Measurements from ENCODE around the gene RBSN.

Gene RBSN

GRCh38 chr3:15097891-15098290, 1.1 kb downstream of the RBSN start:
- no peak for DNase-seq

- DNase-seq: no peak
Observed at GRCh38 chr3:15096046-15096445, 2.9 kb downstream of the RBSN start.

GRCh38 chr3:15094187-15094875, 4.6 kb downstream of the RBSN start:
- no peak for DNase-seq

GRCh38 chr3:15092686-15093085, 6.3 kb downstream of the RBSN start:
- no peak for DNase-seq

GRCh38 chr3:15091575-15091974, 7.4 kb downstream of the RBSN start:
- DNase-seq: no peak

GRCh38 chr3:15089201-15089600, 9.7 kb downstream of the RBSN start:
- no peak for DNase-seq

GRCh38 chr3:15086699-15087098, 12.2 kb downstream of the RBSN start:
- DNase-seq: no peak

- no peak for DNase-seq
Observed at GRCh38 chr3:15086263-15086662, 12.7 kb downstream of the RBSN start.

- DNase-seq: no peak
Observed at GRCh38 chr3:15083252-15083651, 15.7 kb downstream of the RBSN start.

GRCh38 chr3:15081960-15082664, 16.8 kb downstream of the RBSN start:
- no peak for DNase-seq

- no peak for DNase-seq
Observed at GRCh38 chr3:15079091-15079490, 19.9 kb downstream of the RBSN start.

GRCh38 chr3:15074500-15074899, 24.4 kb downstream of the RBSN start:
- DNase-seq: no peak

- no peak for DNase-seq
Observed at GRCh38 chr3:15071699-15072098, 27.2 kb downstream of the RBSN start.

- no peak for DNase-seq
Observed at GRCh38 chr3:15069441-15069840, 29.5 kb downstream of the RBSN start.

- DNase-seq: no peak
Observed at GRCh38 chr3:15066467-15066866, 32.5 kb downstream of the RBSN start.

GRCh38 chr3:15065550-15066007, 33.4 kb downstream of the RBSN start:
- no peak for DNase-seq

- DNase-seq: peak; percentile 89
Observed at GRCh38 chr3:15064835-15065549, 34.0 kb downstream of the RBSN start, which contains the start of gene MRPS25. MRPS25 (minus strand) TSS chr3:15065315; CDS start chr3:15065194, 121 bp downstream.

- DNase-seq: peak; percentile 35
Observed at GRCh38 chr3:15064299-15064834, 34.6 kb downstream of the RBSN start.

- no peak for DNase-seq
Observed at GRCh38 chr3:15063656-15064286, 35.2 kb downstream of the RBSN start.

GRCh38 chr3:15063238-15063637, 35.7 kb downstream of the RBSN start:
- DNase-seq: no peak

- no peak for DNase-seq
Observed at GRCh38 chr3:15060029-15060428, 38.9 kb downstream of the RBSN start.

- DNase-seq: no peak
Observed at GRCh38 chr3:15056676-15057404, 42.1 kb downstream of the RBSN start.
